GM23338 (cell line): Measurements from ENCODE around the gene BANP. TPM values are rescaled to one million over a fixed set of nuclear protein-coding genes. Genes with fewer than 3 reads are reported as not detected.
A peak's percentile ranks its signal among the peaks of the same experiment; 100 is the strongest.
"Not testable (repeated sequence)": the region's sequence is repeated elsewhere in the genome, so short reads cannot be mapped to it uniquely, and the experiment has no call there.

ENCODE experiments used
- ATAC-seq: fragments of 200-7000 bp; cut with Tn5 transposase; 3 replicates; pipeline ENCODE4 v1.9.1; 2020
- DNase-seq: peaks from one replicate; pipeline ENCODE4 v3.0.0-alpha.2; 2015; ENCODE audit warnings: low spot score
- H2AFZ ChIP-seq: fragments of 200-600 bp; sonication (generic); 2 replicates; pipeline ENCODE4 v1.8.0; 2016; ENCODE audit warnings: antibody characterized with exemption, mild to moderate bottlenecking, moderate library complexity
- H3F3A ChIP-seq: fragments of 200-600 bp; sonication (generic); replicated peaks from 2 replicates; pipeline ENCODE4 v1.8.0; 2017; ENCODE audit warnings: antibody characterized with exemption, mixed run types, low read depth
- H3K27ac ChIP-seq: fragments of 200-600 bp; sonication (generic); 2 replicates; pipeline ENCODE4 v1.6.1; 2016; ENCODE audit warnings: low read depth
- H3K27me3 ChIP-seq: fragments of 200-600 bp; sonication (generic); 2 replicates; pipeline ENCODE4 v1.8.0; 2016; ENCODE audit warnings: mild to moderate bottlenecking, mixed run types, moderate library complexity; ENCODE audit not compliant: insufficient read depth
- H3K36me3 ChIP-seq: fragments of 200-600 bp; sonication (generic); 2 replicates; pipeline ENCODE4 v1.8.0; 2016; ENCODE audit warnings: mild to moderate bottlenecking; ENCODE audit not compliant: insufficient read depth
- H3K4me1 ChIP-seq: fragments of 200-600 bp; sonication (generic); 2 replicates; pipeline ENCODE4 v1.8.0; 2016; ENCODE audit warnings: mild to moderate bottlenecking, moderate library complexity; ENCODE audit not compliant: insufficient read depth
- H3K4me2 ChIP-seq: fragments of 200-600 bp; sonication (generic); 2 replicates; pipeline ENCODE4 v1.7.1; 2017; ENCODE audit warnings: mixed run types
- H3K4me3 ChIP-seq: fragments of 200-600 bp; sonication (generic); 2 replicates; pipeline ENCODE4 v1.6.1; 2016; ENCODE audit warnings: mixed run types
- H3K79me2 ChIP-seq: fragments of 200-600 bp; sonication (generic); replicated peaks from 2 replicates; pipeline ENCODE4 v1.8.0; 2017; ENCODE audit warnings: mild to moderate bottlenecking; ENCODE audit not compliant: insufficient read depth
- H3K9me2 ChIP-seq: fragments of 200-600 bp; sonication (generic); 2 replicates; pipeline ENCODE4 v1.8.0; 2017; ENCODE audit not compliant: insufficient read depth
- H4K20me1 ChIP-seq: fragments of 200-600 bp; sonication (generic); replicated peaks from 2 replicates; pipeline ENCODE4 v1.8.0; 2017; ENCODE audit warnings: mild to moderate bottlenecking; ENCODE audit not compliant: insufficient read depth
- H3K27ac Mint-ChIP-seq: 2 replicates; pipeline ENCODE4 v1.8.0; 2020; ENCODE audit warnings: inconsistent platforms, mild to moderate bottlenecking, moderate library complexity, mixed read lengths
- H3K27me3 Mint-ChIP-seq: 3 replicates; pipeline ENCODE4 v1.8.0; 2022; ENCODE audit warnings: low read depth, mild to moderate bottlenecking, moderate library complexity, mixed read lengths, inconsistent platforms; ENCODE audit not compliant: insufficient read depth, poor library complexity
- H3K36me3 Mint-ChIP-seq: 3 replicates; pipeline ENCODE4 v1.8.0; 2021; ENCODE audit warnings: low read depth, mild to moderate bottlenecking, inconsistent platforms, moderate library complexity, mixed read lengths
- H3K4me1 Mint-ChIP-seq: 3 replicates; pipeline ENCODE4 v1.8.0; 2020; ENCODE audit warnings: mild to moderate bottlenecking, inconsistent platforms, mixed read lengths
- H3K4me3 Mint-ChIP-seq: 3 replicates; pipeline ENCODE4 v1.8.0; 2021; ENCODE audit warnings: moderate library complexity, mild to moderate bottlenecking, inconsistent platforms, mixed read lengths
- H3K9me3 Mint-ChIP-seq: 3 replicates; pipeline ENCODE4 v1.8.0; 2020; ENCODE audit warnings: moderate library complexity, mild to moderate bottlenecking, inconsistent platforms, mixed read lengths
- polyA plus RNA-seq: library from polyadenylated mRNA; unstranded; fragments of >200 nt; fragmentation: Nextera tagmentation; extraction: Ambion mirVana; gene quantifications from 2 replicates; pipeline ENCODE4 v1.2.1, GENCODE V29; 2016
- total RNA-seq: library from RNA; depleted of rRNA; stranded (reverse); fragments of >200 nt; shearing (Covaris generic); gene quantifications from 2 replicates; pipeline ENCODE4 v1.2.3, GENCODE V29; 2014
- TF ChIP-seq, protein P1 (sequence below): IDR thresholded peaks from one replicate; pipeline ENCODE4 v1.6.1; 2018; ENCODE audit warnings: antibody characterized with exemption; ENCODE audit not compliant: unreplicated experiment

BANP gene
- total and polyA plus RNA-seq, 2 experiments from 2014 or later, result 22.3 to 48.0 TPM

GRCh38 chr16:88099563-88099890 is 148.3 kb downstream of the BANP start (continued):
- TF ChIP-seq, protein P1, sequence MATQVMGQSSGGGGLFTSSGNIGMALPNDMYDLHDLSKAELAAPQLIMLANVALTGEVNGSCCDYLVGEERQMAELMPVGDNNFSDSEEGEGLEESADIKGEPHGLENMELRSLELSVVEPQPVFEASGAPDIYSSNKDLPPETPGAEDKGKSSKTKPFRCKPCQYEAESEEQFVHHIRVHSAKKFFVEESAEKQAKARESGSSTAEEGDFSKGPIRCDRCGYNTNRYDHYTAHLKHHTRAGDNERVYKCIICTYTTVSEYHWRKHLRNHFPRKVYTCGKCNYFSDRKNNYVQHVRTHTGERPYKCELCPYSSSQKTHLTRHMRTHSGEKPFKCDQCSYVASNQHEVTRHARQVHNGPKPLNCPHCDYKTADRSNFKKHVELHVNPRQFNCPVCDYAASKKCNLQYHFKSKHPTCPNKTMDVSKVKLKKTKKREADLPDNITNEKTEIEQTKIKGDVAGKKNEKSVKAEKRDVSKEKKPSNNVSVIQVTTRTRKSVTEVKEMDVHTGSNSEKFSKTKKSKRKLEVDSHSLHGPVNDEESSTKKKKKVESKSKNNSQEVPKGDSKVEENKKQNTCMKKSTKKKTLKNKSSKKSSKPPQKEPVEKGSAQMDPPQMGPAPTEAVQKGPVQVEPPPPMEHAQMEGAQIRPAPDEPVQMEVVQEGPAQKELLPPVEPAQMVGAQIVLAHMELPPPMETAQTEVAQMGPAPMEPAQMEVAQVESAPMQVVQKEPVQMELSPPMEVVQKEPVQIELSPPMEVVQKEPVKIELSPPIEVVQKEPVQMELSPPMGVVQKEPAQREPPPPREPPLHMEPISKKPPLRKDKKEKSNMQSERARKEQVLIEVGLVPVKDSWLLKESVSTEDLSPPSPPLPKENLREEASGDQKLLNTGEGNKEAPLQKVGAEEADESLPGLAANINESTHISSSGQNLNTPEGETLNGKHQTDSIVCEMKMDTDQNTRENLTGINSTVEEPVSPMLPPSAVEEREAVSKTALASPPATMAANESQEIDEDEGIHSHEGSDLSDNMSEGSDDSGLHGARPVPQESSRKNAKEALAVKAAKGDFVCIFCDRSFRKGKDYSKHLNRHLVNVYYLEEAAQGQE, result no peak

DNA sequence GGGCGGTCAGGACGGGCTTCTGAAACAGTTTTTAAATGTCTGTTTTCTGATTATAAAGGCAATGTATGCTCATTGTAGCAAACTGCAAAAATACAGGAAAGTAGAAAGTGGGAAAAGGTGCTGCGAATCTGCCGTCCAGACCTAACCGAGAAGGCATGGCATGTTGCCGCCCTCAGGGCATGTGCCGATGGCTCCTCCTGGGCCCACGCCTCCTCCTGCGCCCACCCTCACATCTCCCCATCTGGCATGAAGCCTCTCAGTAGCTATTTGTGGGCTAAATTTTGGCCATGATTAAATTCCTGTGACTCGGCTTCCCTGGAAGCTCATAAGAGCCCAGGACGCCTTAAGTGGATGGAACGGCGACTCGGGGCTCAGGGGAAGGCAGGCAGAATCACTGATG is 148.7 kb downstream of the BANP start:
- not testable (repeated sequence) for H3K4me1 Mint-ChIP-seq, H3K9me2 ChIP-seq, H2AFZ ChIP-seq, H3F3A ChIP-seq, H3K4me1 ChIP-seq, H3K27ac ChIP-seq, H4K20me1 ChIP-seq, DNase-seq, H3K36me3 ChIP-seq, H3K4me3 ChIP-seq, H3K27ac Mint-ChIP-seq, H3K27me3 ChIP-seq, H3K4me2 ChIP-seq, H3K79me2 ChIP-seq, H3K36me3 Mint-ChIP-seq, ATAC-seq, H3K4me3 Mint-ChIP-seq
- peaks cover 14% of the 10 kb centered on the region for H3K27me3 Mint-ChIP-seq
- H3K9me3 Mint-ChIP-seq, result peaks cover 28% of the 10 kb centered on the region

DNA sequence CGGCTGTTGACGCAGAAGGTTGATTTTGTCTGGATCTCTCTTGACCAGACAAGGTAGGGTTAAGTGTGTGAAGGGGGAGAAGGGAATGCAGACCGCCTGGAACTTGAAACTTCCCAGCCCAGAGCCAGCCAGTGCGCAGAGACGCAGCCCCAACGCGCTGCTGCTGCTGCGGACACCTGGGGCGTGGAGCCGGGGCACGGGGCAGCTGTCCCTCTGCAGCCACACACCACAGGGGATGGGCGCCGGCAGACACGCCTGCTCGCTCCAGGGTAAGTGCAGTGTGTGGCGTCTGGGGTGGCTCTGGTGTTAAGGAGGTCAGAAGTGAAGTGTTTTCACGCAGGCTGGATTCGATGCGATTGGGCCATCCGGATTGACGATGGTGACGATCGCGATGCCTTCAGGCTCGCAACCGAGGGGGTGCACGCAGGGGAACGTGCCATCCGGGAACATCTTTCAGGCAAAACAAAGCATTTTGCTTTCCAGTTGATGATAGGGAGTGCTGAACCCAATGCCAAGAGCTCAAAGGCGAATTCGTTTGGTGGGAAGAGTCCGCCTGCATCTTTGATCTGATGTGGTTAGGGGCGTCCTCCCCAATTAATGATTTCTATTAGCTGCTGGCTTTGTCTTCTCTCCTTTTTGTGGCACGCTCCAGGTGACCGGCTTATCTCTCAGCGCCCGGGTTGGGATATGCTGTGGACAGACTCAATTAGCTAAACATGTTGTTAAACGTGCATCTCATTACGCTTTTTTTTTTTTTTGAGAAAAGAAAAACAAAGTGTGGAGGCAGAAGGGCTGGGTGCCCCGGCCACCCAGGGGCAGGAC is 149.8 kb downstream of the BANP start:
- H3K4me3 Mint-ChIP-seq, H3K4me2 ChIP-seq, H3K27ac ChIP-seq, H3F3A ChIP-seq, H3K36me3 Mint-ChIP-seq, H3K4me1 Mint-ChIP-seq, H3K4me1 ChIP-seq, DNase-seq, H3K79me2 ChIP-seq, H3K27me3 ChIP-seq, H3K27ac Mint-ChIP-seq, H4K20me1 ChIP-seq, H3K36me3 ChIP-seq, H2AFZ ChIP-seq, H3K4me3 ChIP-seq, H3K9me2 ChIP-seq: not testable (repeated sequence)
- peak; percentile 81 for ATAC-seq
- H3K27me3 Mint-ChIP-seq, result peaks cover 11% of the 10 kb centered on the region
- peaks cover 22% of the 10 kb centered on the region for H3K9me3 Mint-ChIP-seq

DNA sequence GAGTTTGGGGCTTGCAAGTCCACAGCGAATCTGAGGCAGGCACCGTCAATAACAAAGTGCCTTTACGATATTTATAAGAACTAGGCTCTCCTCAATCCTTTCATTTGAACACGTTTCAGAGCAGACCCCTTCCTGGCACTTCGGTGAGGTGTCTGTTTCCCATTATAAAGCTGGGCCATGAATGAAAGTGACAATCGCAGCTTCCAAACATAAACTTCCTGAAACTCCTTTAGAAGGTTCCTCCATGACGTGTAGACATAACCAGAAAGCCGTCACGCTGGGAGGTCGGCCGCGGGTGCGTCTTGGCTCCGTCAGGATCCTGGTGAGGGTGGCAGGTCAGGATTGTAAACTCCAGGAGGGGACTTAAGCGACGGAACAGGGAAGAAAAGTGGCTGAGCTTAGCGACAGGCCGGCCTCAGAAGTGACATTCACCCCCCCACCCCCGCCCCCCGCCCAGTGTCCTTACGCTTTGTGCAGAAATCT is 150.4 kb downstream of the BANP start:
- not testable (repeated sequence) for H3K9me2 ChIP-seq, H3K4me3 Mint-ChIP-seq, DNase-seq, H3K36me3 ChIP-seq, H2AFZ ChIP-seq, H3K27ac ChIP-seq, H3K27ac Mint-ChIP-seq, H3K27me3 ChIP-seq, H3K4me3 ChIP-seq, H3K79me2 ChIP-seq, H3F3A ChIP-seq, ATAC-seq, H3K4me1 ChIP-seq, H4K20me1 ChIP-seq, H3K4me2 ChIP-seq, H3K36me3 Mint-ChIP-seq, H3K4me1 Mint-ChIP-seq
- peaks cover 11% of the 10 kb centered on the region for H3K27me3 Mint-ChIP-seq
- peaks cover 17% of the 10 kb centered on the region for H3K9me3 Mint-ChIP-seq
